GM23338 (cell line): ENCODE results near the gene PRR19. TPM values are rescaled to one million over a fixed set of nuclear protein-coding genes. Genes with fewer than 3 reads are reported as not detected.

Experiments used
- ATAC-seq: fragments of 200-7000 bp; cut with Tn5 transposase; 3 replicates; pipeline ENCODE4 v1.9.1; 2020
- DNase-seq: peaks from one replicate; pipeline ENCODE4 v3.0.0-alpha.2; 2015; ENCODE audit warnings: low spot score
- H2AFZ ChIP-seq: fragments of 200-600 bp; sonication (generic); 2 replicates; pipeline ENCODE4 v1.8.0; 2016; ENCODE audit warnings: antibody characterized with exemption, mild to moderate bottlenecking, moderate library complexity
- H3F3A ChIP-seq: fragments of 200-600 bp; sonication (generic); replicated peaks from 2 replicates; pipeline ENCODE4 v1.8.0; 2017; ENCODE audit warnings: antibody characterized with exemption, mixed run types, low read depth
- H3K27ac ChIP-seq: fragments of 200-600 bp; sonication (generic); 2 replicates; pipeline ENCODE4 v1.6.1; 2016; ENCODE audit warnings: low read depth
- H3K27me3 ChIP-seq: fragments of 200-600 bp; sonication (generic); 2 replicates; pipeline ENCODE4 v1.8.0; 2016; ENCODE audit warnings: mild to moderate bottlenecking, mixed run types, moderate library complexity; ENCODE audit not compliant: insufficient read depth
- H3K36me3 ChIP-seq: fragments of 200-600 bp; sonication (generic); 2 replicates; pipeline ENCODE4 v1.8.0; 2016; ENCODE audit warnings: mild to moderate bottlenecking; ENCODE audit not compliant: insufficient read depth
- H3K4me1 ChIP-seq: fragments of 200-600 bp; sonication (generic); 2 replicates; pipeline ENCODE4 v1.8.0; 2016; ENCODE audit warnings: mild to moderate bottlenecking, moderate library complexity; ENCODE audit not compliant: insufficient read depth
- H3K4me2 ChIP-seq: fragments of 200-600 bp; sonication (generic); 2 replicates; pipeline ENCODE4 v1.7.1; 2017; ENCODE audit warnings: mixed run types
- H3K4me3 ChIP-seq: fragments of 200-600 bp; sonication (generic); 2 replicates; pipeline ENCODE4 v1.6.1; 2016; ENCODE audit warnings: mixed run types
- H3K79me2 ChIP-seq: fragments of 200-600 bp; sonication (generic); replicated peaks from 2 replicates; pipeline ENCODE4 v1.8.0; 2017; ENCODE audit warnings: mild to moderate bottlenecking; ENCODE audit not compliant: insufficient read depth
- H3K9me2 ChIP-seq: fragments of 200-600 bp; sonication (generic); 2 replicates; pipeline ENCODE4 v1.8.0; 2017; ENCODE audit not compliant: insufficient read depth
- H4K20me1 ChIP-seq: fragments of 200-600 bp; sonication (generic); replicated peaks from 2 replicates; pipeline ENCODE4 v1.8.0; 2017; ENCODE audit warnings: mild to moderate bottlenecking; ENCODE audit not compliant: insufficient read depth
- H3K27ac Mint-ChIP-seq: 2 replicates; pipeline ENCODE4 v1.8.0; 2020; ENCODE audit warnings: inconsistent platforms, mild to moderate bottlenecking, moderate library complexity, mixed read lengths
- H3K27me3 Mint-ChIP-seq: 3 replicates; pipeline ENCODE4 v1.8.0; 2022; ENCODE audit warnings: low read depth, mild to moderate bottlenecking, moderate library complexity, mixed read lengths, inconsistent platforms; ENCODE audit not compliant: insufficient read depth, poor library complexity
- H3K36me3 Mint-ChIP-seq: 3 replicates; pipeline ENCODE4 v1.8.0; 2021; ENCODE audit warnings: low read depth, mild to moderate bottlenecking, inconsistent platforms, moderate library complexity, mixed read lengths
- H3K4me1 Mint-ChIP-seq: 3 replicates; pipeline ENCODE4 v1.8.0; 2020; ENCODE audit warnings: mild to moderate bottlenecking, inconsistent platforms, mixed read lengths
- H3K4me3 Mint-ChIP-seq: 3 replicates; pipeline ENCODE4 v1.8.0; 2021; ENCODE audit warnings: moderate library complexity, mild to moderate bottlenecking, inconsistent platforms, mixed read lengths
- H3K9me3 Mint-ChIP-seq: 3 replicates; pipeline ENCODE4 v1.8.0; 2020; ENCODE audit warnings: moderate library complexity, mild to moderate bottlenecking, inconsistent platforms, mixed read lengths
- CREB1 ChIP-seq: fragments of 250-450 bp; sonication (Bioruptor Pico); IDR thresholded peaks from 2 replicates; pipeline ENCODE4 v1.5.0; 2020; ENCODE audit warnings: low read depth, mild to moderate bottlenecking, moderate library complexity
- CTCF ChIP-seq, 2 experiments: fragments of 200-600 bp in 1 of 2; sonication (generic) in 1 of 2; conservative IDR thresholded peaks; 2 replicates each; pipeline versions ENCODE4 v1.5.1 to v1.6.1; 2016 to 2017; ENCODE audit warnings: antibody characterized with exemption in 2 of 2, low read depth in 2 of 2, mild to moderate bottlenecking in 2 of 2, moderate library complexity in 1 of 2
- ETS1 ChIP-seq: IDR thresholded peaks from 2 replicates; pipeline ENCODE4 v1.6.1; 2016; ENCODE audit warnings: antibody characterized with exemption
- EZH2 ChIP-seq: fragments of 200-600 bp; sonication (generic); IDR thresholded peaks from one replicate; pipeline ENCODE4 v1.8.0; 2017; ENCODE audit warnings: antibody characterized with exemption, mild to moderate bottlenecking, low read depth; ENCODE audit not compliant: unreplicated experiment
- EZH2phosphoT487 ChIP-seq: fragments of 200-600 bp; sonication (generic); IDR thresholded peaks from one replicate; pipeline ENCODE4 v1.8.1; 2018; ENCODE audit warnings: antibody characterized with exemption; ENCODE audit not compliant: unreplicated experiment
- JUNB ChIP-seq: IDR thresholded peaks from one replicate; pipeline ENCODE4 v1.6.1; 2016; ENCODE audit warnings: antibody characterized with exemption; ENCODE audit not compliant: unreplicated experiment
- NANOG ChIP-seq: IDR thresholded peaks from 2 replicates; pipeline ENCODE4 v1.6.1; 2016; ENCODE audit warnings: antibody characterized with exemption, borderline replicate concordance
- POLR2AphosphoS5 ChIP-seq: IDR thresholded peaks from 2 replicates; pipeline ENCODE4 v1.6.1; 2016; ENCODE audit warnings: antibody characterized with exemption, low read depth
- REST ChIP-seq: IDR thresholded peaks from one replicate; pipeline ENCODE4 v1.6.1; 2018; ENCODE audit warnings: antibody characterized with exemption; ENCODE audit not compliant: unreplicated experiment
- STAT1 ChIP-seq: IDR thresholded peaks from one replicate; pipeline ENCODE4 v1.6.1; 2016; ENCODE audit warnings: antibody characterized with exemption; ENCODE audit not compliant: unreplicated experiment
- ZNF114 ChIP-seq: fragments of 250-450 bp; sonication (Bioruptor Pico); IDR thresholded peaks from 2 replicates; pipeline ENCODE4 v1.5.0; 2020; ENCODE audit warnings: mild to moderate bottlenecking, moderate library complexity
- ZNF331 ChIP-seq: fragments of 250-450 bp; sonication (Bioruptor Pico); IDR thresholded peaks from 2 replicates; pipeline ENCODE4 v1.5.0; 2020; ENCODE audit warnings: low read depth, mild to moderate bottlenecking, moderate library complexity
- ZNF462 ChIP-seq: fragments of 250-450 bp; sonication (Bioruptor Pico); IDR thresholded peaks from 2 replicates; pipeline ENCODE4 v1.5.0; 2020; ENCODE audit warnings: mild to moderate bottlenecking, moderate library complexity
- polyA plus RNA-seq: library from polyadenylated mRNA; unstranded; fragments of >200 nt; fragmentation: Nextera tagmentation; extraction: Ambion mirVana; gene quantifications from 2 replicates; pipeline ENCODE4 v1.2.1, GENCODE V29; 2016
- total RNA-seq: library from RNA; depleted of rRNA; stranded (reverse); fragments of >200 nt; shearing (Covaris generic); gene quantifications from 2 replicates; pipeline ENCODE4 v1.2.3, GENCODE V29; 2014

Gene PRR19
- total and polyA plus RNA-seq, 2 experiments from 2014 or later, result 3.6 to 4.1 TPM

- DNase-seq, result peak; percentile 57
- H3K79me2 ChIP-seq, result peaks cover 20% of the 10 kb centered on the region
- H3K4me1 Mint-ChIP-seq, result peaks cover 43% of the 10 kb centered on the region
These were observed 19.8 kb upstream of the PRR19 start for GRCh38 chr19:42281827-42282762.

More at GRCh38 chr19:42281827-42282762, 19.8 kb upstream of the PRR19 start:
- Mint-ChIP-seq H3K36me3 (peaks cover under 1% of the 10 kb centered on the region), H3K4me3 (peak overlapping the region; percentile 69), H3K27me3 (peaks cover 23% of the 10 kb centered on the region), H3K27ac (peak overlapping the region; percentile 74), H3K9me3 (no peaks in the 10 kb centered on the region)
- H3F3A ChIP-seq, result peaks cover 23% of the 10 kb centered on the region
- H2AFZ ChIP-seq, result no peak overlapping the region
- H3K4me1 ChIP-seq, result peaks cover 32% of the 10 kb centered on the region
- H3K4me2 ChIP-seq, result peak overlapping the region; percentile 81
- no peak overlapping the region for H3K27ac ChIP-seq
- TF ChIP-seq CREB1 (CRISPR knock-in tag) (no peak), CTCF (conservative IDR thresholded peaks at IDR 0.05; ENCODE audit: low read depth in 2 of 2) (no peak), ZNF114 (CRISPR knock-in tag) (no peak), NANOG (no peak), EZH2phosphoT487 (no peak), POLR2AphosphoS5 (no peak), EZH2 (no peak), JUNB (no peak), REST (no peak), ZNF331 (CRISPR knock-in tag) (no peak), STAT1 (no peak), ETS1 (no peak), ZNF462 (CRISPR knock-in tag) (no peak)
- no peaks in the 10 kb centered on the region for H3K27me3 ChIP-seq
- no peaks in the 10 kb centered on the region for H3K9me2 ChIP-seq
- H4K20me1 ChIP-seq, result no peaks in the 10 kb centered on the region
- peak overlapping the region; percentile 96 for H3K4me3 ChIP-seq
- ATAC-seq, result peak; percentile 18
- no peaks in the 10 kb centered on the region for H3K36me3 ChIP-seq
